Adrenal gland (tissue), 12 donors: ENCODE data around the gene TRIP12. TPM values are rescaled to one million over a fixed set of nuclear protein-coding genes. Genes with fewer than 3 reads are reported as not detected.

Source experiments
- DNase-seq, 7 donors: peaks; one replicate each; pipeline ENCODE4 v3.0.0-alpha.2; 2019 to 2020
- H3K27ac ChIP-seq, 5 donors: fragments of 200-600 bp; sonication (generic) in 4 of 5; 1 replicate in 3 of 5; 2 replicates in 2 of 5; pipeline versions ENCODE4 v1.5.1 to v1.8.0; 2016 to 2020; ENCODE audit warnings: mild to moderate bottlenecking in 1 of 5
- H3K27me3 ChIP-seq: fragments of 200-600 bp; 2 replicates; pipeline ENCODE4 v1.8.0; 2021
- H3K36me3 ChIP-seq, 2 donors: fragments of 200-600 bp; replicated peaks in 1 of 2; 1 replicate in 1 of 2; 2 replicates in 1 of 2; pipeline versions ENCODE4 v1.5.1 to v1.8.0; 2018 to 2022
- H3K4me1 ChIP-seq, 2 donors: fragments of 200-600 bp; replicated peaks in 1 of 2; 1 replicate in 1 of 2; 2 replicates in 1 of 2; pipeline versions ENCODE4 v1.5.1 to v1.8.0; 2018 to 2021
- H3K4me3 ChIP-seq, 4 donors: fragments of 200-600 bp; sonication (generic) in 3 of 4; one replicate each; pipeline ENCODE4 v1.5.1; 2016 to 2018
- H3K9me3 ChIP-seq, 3 donors: fragments of 200-600 bp; sonication (generic) in 1 of 3; replicated peaks in 1 of 3; 1 replicate in 2 of 3; 2 replicates in 1 of 3; pipeline versions ENCODE4 v1.5.1 to v1.8.0; 2016 to 2021
- POLR2A ChIP-seq, 2 donors: fragments of 450-650 bp; IDR thresholded peaks; one replicate each; pipeline ENCODE4 v1.6.1; 2017; ENCODE audit warnings: antibody characterized with exemption in 2 of 2, mild to moderate bottlenecking in 2 of 2, moderate library complexity in 1 of 2
- WGBS, 4 donors: extraction: QIAGEN DNeasy Blood & Tissue Kit in 2 of 4; methylation state at CpG; one replicate each; pipeline versions ENCODE4 v1.1.5 to v1.1.7; 2013 to 2017; 5-methylcytosine and 5-hydroxymethylcytosine counted together
- intact Hi-C, 2 donors: fragments of 100-400 bp; cut with DNase I; formaldehyde crosslinking; loops; one replicate each; pipeline versions ENCODE4 v1.14.1 to v1.15.0; 2022 to 2023
- polyA plus RNA-seq, 3 donors: library from polyadenylated mRNA; stranded (reverse); fragments of 200-250 nt in 2 of 3; fragments of 350-450 nt in 1 of 3; fragmentation: Illumina TruSeq in 1 of 3; extraction: RNeasy Lipid Tissue Mini Kit (QIAGEN cat#74804) in 1 of 3; gene quantifications; one replicate each; pipeline ENCODE4 v1.2.3, GENCODE V29; 2013 to 2014
- total RNA-seq, 9 donors: library from RNA; depleted of rRNA in 4 of 9; stranded (reverse); fragments of >200 nt in 4 of 9; fragments of 120-200 nt in 1 of 9; fragmentation: NEBNext Ultra II Directional in 1 of 9; extraction: Animal tissue kit (Norgen Biotek cat#: 25700) in 1 of 9; gene quantifications; one replicate each; pipeline versions ENCODE4 v1.1.0 to v1.2.4, GENCODE V29; 2013 to 2023
- TF ChIP-seq, protein P1 (sequence below), 6 experiments: fragments of 450-650 bp in 4 of 6; fragments of 200-600 bp in 2 of 6; sonication (generic) in 1 of 6; IDR thresholded peaks; 1 replicate in 5 of 6; 2 replicates in 1 of 6; pipeline versions ENCODE4 v1.5.1 to v1.8.0; 2016 to 2021; ENCODE audit warnings: antibody characterized with exemption in 6 of 6, mild to moderate bottlenecking in 2 of 6, moderate library complexity in 1 of 6
- donor health status: healthy with polysubstance abuse.
- donor health status: Bipolar disorder and iron deficiency.
- donor health status: DM: yes; HTN: yes; CAD: no.
- donor health status: DM: no; HTN: no; CAD: no.
- donor health status: DM: no; HTN: no; CAD: no.
- donor health status: DM: yes; HTN: yes; CAD: no.

TRIP12 gene
- total and polyA plus RNA-seq, 12 donors: 15.5 to 242 (median 146) TPM

DNA sequence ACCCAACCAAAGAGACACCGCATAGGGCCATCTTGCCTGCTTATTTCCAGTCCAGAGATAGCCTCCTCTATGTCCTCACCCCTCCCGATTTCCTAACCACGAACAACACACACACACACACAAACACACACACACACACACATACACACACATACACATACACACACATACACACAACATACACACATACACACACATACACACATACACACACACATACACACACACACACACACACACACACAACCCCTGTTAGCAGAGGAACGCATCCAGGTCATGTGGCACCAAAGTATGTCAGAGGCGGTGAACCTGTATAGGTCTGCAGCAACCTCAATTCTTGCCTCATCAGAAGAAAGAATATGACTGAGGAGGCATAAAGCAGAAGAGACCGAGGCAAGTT is 188.9 kb downstream of the TRIP12 start:
- H3K4me1 ChIP-seq: peaks cover 5 to 9% of the 10 kb centered on the region in 2 donors
- peaks cover 0 to 4% (median 2%) of the 10 kb centered on the region in 3 donors for H3K9me3 ChIP-seq
- no peak for TF ChIP-seq POLR2A (IDR thresholded peaks at IDR 0.05)
- TF ChIP-seq, protein P1, sequence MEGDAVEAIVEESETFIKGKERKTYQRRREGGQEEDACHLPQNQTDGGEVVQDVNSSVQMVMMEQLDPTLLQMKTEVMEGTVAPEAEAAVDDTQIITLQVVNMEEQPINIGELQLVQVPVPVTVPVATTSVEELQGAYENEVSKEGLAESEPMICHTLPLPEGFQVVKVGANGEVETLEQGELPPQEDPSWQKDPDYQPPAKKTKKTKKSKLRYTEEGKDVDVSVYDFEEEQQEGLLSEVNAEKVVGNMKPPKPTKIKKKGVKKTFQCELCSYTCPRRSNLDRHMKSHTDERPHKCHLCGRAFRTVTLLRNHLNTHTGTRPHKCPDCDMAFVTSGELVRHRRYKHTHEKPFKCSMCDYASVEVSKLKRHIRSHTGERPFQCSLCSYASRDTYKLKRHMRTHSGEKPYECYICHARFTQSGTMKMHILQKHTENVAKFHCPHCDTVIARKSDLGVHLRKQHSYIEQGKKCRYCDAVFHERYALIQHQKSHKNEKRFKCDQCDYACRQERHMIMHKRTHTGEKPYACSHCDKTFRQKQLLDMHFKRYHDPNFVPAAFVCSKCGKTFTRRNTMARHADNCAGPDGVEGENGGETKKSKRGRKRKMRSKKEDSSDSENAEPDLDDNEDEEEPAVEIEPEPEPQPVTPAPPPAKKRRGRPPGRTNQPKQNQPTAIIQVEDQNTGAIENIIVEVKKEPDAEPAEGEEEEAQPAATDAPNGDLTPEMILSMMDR (IDR thresholded peaks at IDR 0.05): no peak
- H3K36me3 ChIP-seq: no peaks in the 10 kb centered on the region
- no peak overlapping the region for H3K27ac ChIP-seq
- H3K27me3 ChIP-seq: no peaks in the 10 kb centered on the region
- H3K4me3 ChIP-seq: no peak overlapping the region
- 82 to 96% (median 87%) methylated on average over 6 of the region's 6 CpGs for WGBS, 4 donors
- intact Hi-C loops: no loop called here
- DNase-seq: no peak

DNA sequence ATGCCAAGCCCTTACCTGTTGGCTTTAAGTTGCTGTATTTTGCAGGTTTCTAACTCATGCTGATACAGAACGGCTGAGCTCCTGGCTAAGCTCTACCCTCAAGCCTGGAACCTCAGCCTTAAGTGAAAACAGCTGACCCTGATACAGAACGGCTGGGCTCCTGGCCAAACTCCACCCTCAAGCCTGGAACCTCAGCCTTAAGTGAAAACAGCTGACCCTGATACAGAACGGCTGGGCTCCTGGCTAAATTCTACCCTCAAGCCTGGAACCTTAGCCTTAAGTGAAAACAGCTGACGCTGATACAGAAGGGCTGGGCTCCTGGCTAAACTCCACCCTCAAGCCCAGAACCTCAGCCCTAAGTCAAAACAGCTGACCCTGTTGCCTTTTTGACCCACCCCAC is 189.9 kb downstream of the TRIP12 start:
- DNase-seq: peak in 5 of 7 donors; percentile 38 to 85 (median 46)
- H3K27me3 ChIP-seq: no peaks in the 10 kb centered on the region
- H3K36me3 ChIP-seq: no peaks in the 10 kb centered on the region
- intact Hi-C loops: no loop called here
- peak overlapping the region in 1 of 5 donors; percentile 34 for H3K27ac ChIP-seq
- H3K4me3 ChIP-seq: no peak overlapping the region
- H3K4me1 ChIP-seq: peaks cover 5 to 9% of the 10 kb centered on the region in 2 donors
- H3K9me3 ChIP-seq: no peaks in the 10 kb centered on the region
- WGBS, 4 donors: 23 to 34% (median 29%) methylated on average over 4 of the region's 4 CpGs
- no peak for TF ChIP-seq POLR2A (IDR thresholded peaks at IDR 0.05)
- TF ChIP-seq, protein P1 (IDR thresholded peaks at IDR 0.05): no peak

DNA sequence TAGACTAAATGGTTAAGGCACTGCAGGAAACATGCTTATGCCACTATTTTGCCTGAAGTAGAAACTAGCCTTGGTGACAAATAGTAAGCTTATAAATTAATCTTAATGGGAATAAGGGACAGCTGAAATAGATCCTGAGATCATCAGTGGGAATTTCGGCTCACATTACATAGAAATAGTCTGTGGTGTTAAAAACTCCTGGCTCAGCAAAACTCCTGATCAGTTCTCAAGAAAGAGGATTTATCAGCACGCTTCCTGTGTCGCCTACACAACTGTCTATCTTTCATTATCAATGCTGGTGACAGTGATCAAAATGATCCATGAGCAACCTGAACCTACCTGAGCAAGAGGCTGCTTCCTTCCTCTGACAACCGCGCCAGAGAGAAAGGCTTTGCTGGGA is 190.4 kb downstream of the TRIP12 start:
- Histone ChIP-seq H3K27me3 (no peaks in the 10 kb centered on the region), H3K27ac (no peak overlapping the region), H3K4me1 (peaks cover 9% of the 10 kb centered on the region in 2 donors), H3K9me3 (no peaks in the 10 kb centered on the region), H3K4me3 (no peak overlapping the region), H3K36me3 (no peaks in the 10 kb centered on the region)
- 77 to 86% (median 83%) methylated on average over 5 of the region's 5 CpGs for WGBS, 4 donors
- no peak for DNase-seq
- TF ChIP-seq, protein P1 (IDR thresholded peaks at IDR 0.05): no peak
- TF ChIP-seq POLR2A (IDR thresholded peaks at IDR 0.05): no peak
- intact Hi-C loops: no loop called here

DNA sequence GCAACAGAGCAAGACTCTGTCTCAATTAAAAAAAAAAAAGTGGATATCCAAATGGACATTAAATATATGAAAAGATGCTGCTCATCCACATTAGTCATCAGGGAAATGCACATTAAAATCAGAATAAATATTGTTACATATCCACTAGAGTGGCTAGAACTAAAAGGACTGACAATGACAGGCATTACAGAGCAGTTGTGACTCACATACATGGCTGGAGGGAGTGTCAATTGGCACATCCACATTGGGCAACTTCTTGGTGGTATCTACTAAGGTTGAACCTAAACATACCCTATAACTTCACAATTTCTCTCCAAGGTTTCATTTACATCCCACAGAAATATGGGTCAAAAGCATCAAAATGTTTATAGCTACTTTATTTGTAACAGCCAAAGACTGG is 193.4 kb downstream of the TRIP12 start:
- Histone ChIP-seq H3K4me1 (peaks cover 9 to 20% of the 10 kb centered on the region in 2 donors), H3K4me3 (no peak overlapping the region), H3K27ac (no peak overlapping the region), H3K9me3 (no peaks in the 10 kb centered on the region), H3K27me3 (no peaks in the 10 kb centered on the region), H3K36me3 (no peaks in the 10 kb centered on the region)
- no peak for DNase-seq
- intact Hi-C loops: no loop called here
- no peak for TF ChIP-seq POLR2A (IDR thresholded peaks at IDR 0.05)
- TF ChIP-seq, protein P1 (IDR thresholded peaks at IDR 0.05): no peak
